GM19467 (cell line): ENCODE measurements around the gene ADAMTS12.
"Not testable (repeated sequence)": the region's sequence is repeated elsewhere in the genome, so short reads cannot be mapped to it uniquely, and the experiment has no call there.

Experiments used
- ATAC-seq: cut with Tn5 transposase; IDR thresholded peaks from one replicate; pipeline ENCODE4 v1.9.1; 2021; ENCODE audit warnings: mild to moderate bottlenecking, moderate library complexity; ENCODE audit not compliant: unreplicated experiment

ADAMTS12 gene

GRCh38 chr5:33538201-33538600 is 353.6 kb downstream of the ADAMTS12 start:
- no peak for ATAC-seq

DNA sequence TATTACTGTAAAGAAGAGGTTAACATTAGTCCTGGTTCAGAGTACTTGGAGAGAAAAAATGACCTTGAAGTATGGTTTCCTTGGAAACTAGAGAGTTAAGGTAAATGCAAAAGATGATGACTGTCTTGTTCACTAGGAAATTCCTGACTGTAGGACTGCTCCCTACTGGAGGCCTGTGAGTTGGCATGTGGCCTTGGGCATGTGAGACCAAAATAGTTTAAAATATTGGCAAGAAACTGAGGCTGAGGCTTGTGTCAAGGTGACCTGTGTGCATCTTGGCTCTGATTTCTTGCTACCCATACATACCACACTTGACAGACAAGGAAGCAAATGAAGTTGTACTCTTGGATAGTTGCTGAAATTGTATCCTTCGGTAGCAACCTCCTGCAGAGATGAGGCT is 354.6 kb downstream of the ADAMTS12 start:
- no peak for ATAC-seq

- ATAC-seq, result no peak
Measured at GRCh38 chr5:33536802-33537201, 355.0 kb downstream of the ADAMTS12 start.

- ATAC-seq, result no peak
Measured at GRCh38 chr5:33531824-33532223, 360.0 kb downstream of the ADAMTS12 start.

GRCh38 chr5:33531037-33531298 is 360.8 kb downstream of the ADAMTS12 start:
- no peak for ATAC-seq

DNA sequence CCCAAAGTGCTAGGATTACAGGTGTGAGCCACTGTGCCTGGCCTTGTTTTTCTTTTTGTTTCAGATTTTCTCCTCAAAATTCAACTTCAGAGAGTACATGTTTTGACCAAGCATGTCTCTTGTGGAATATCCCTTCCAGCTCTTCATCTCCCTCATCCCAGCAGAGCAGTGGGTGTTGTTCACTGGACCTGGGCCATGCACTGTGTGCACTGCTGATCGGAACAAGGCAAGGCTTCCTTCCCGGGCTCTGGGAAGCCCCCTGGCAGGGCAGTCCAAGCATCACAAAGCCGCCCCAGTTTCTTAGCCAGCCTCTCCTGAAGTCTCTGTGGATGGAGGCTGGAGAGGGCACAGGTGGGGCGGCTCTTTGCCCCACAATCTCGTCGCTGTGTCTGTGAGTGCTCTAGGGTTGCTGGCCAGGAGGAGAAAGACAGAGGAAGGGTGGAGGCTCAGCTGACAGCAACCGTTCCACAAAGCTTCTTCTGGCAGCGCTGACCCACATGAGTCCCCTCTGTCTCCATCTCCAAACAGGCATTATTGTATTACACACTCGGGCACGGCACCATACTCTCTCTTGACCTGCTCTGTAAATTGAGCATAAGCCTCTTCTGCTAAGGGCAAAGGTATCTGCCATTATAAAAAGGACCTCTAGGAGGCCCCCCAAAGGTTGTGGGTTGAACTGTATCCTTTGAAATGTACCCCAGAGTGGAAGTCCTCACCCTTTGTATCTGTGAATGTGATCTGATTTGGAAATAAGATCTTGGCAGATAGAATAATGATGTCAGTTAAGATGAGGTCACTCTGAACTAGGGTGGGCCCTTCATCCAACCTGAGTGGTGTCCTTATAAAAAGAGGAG is 361.4 kb downstream of the ADAMTS12 start:
- no peak for ATAC-seq

DNA sequence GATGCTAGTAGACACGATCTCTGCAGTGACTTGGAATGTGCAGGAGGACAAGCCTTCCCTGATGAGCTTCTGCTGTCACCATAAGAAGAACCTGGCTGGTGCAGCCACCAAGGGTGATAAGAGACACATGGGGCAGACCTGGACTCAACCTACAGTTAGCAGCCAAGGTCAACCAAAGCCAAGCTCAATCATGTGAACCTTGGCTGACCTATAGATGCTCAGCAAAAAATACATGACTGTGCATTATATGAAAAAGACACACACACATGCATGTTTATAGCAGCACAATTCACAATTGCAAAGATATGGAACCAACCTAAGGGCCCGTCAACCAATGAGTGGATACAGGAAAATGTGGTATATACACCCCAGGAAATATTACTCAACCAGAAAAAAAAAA is 364.1 kb downstream of the ADAMTS12 start:
- no peak for ATAC-seq

DNA sequence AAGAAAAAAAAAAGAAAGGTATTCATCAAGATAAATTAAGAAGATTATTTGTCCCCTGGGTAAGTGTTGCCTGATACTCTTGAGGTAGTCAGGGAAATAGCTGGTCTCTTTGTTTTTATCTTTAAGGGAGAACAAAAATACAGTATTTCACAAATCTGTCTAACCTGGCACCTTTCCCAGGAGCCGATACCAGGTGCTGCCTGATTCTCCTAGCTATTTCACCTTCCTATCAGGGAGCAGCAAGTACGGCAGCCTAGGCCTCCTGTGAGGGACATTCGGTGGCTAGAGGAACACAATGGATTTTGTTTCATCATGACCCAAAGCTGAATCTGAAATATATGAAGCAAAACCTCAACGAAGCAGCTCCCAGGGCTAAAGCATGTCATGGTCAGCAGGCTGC is 365.0 kb downstream of the ADAMTS12 start:
- no peak for ATAC-seq

DNA sequence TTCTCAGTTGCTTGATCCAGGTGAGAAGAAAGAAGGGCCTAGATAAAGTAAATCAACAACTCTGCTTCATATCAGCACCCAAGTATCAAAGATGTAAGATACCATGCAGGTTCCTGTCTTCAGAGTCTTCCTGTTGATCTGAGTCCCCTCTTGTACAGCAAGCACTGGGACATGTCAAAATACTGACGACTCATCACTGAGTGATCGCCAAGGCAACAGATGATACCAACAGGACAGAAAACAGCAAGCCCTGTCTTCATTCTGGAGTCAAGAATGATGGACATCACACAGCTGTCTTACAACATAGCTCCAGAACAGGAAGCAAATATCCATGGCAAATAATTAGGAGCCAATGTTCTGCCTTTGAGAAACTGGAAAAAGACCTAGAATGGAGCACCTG is 367.3 kb downstream of the ADAMTS12 start:
- ATAC-seq, result no peak

DNA sequence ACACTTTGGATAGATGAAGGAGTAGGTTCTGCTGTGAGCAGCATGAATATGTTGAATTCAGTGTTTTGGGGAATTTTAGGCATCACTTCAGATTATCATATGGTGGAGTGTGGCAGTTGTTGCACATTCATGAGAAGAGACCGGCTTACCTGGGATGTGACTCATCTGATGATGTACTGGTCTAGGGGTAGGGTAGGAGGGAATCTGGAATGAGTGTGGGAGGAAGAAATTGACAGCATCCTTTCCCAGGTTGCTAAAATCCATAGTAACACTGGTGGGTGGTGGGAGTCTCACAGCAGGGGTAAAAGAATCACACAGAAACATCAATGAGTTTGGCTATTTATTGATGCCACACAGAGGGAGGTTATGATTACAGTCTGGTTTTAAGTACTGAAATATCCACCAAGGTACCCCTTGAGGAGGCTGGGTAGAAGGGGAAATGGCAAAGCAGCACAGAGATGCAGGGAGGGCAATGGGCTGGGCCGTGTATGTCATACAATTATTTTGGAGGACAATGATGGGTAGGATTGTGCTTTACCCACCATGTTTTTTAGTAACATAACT is 368.5 kb downstream of the ADAMTS12 start:
- ATAC-seq, result no peak

DNA sequence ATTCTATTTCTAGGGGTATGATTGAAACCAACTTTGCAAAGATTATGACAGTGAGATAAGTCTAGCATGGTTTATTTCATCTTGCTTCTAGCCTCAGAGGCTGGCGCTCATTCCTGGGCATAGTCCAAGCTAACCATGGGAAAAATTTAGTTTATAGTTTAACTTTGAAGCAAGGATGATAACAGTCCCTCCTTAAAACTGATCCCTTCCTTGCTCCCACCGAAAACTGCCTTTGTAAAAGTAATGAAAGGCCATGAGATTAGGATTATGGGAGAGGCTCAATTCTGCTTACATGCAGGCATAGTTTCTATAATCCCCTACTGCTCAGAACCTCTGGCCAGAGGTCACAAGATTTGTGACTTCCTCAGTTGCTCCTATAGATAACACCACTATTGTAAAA is 375.4 kb downstream of the ADAMTS12 start:
- no peak for ATAC-seq

DNA sequence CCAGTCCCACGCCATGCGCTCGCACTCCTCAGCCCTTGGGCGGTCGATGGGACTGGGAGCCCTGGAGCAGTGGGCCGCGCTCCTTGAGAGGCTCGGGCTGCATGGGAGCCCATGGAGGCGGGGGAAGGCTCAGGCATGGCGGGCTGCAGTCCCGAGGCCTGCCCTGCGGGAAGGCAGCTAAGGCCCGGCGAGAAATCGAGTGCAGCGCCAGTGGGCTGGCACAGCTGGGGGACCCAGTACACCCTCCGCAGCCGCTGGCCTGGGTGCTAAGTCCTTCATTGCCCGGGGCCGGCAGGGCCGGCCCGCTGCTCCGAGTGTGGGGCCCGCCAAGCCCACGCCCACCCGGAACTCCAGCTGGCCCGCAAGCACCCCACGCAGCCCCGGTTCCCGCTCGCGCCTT is 376.4 kb downstream of the ADAMTS12 start:
- ATAC-seq, result not testable (repeated sequence)

- ATAC-seq, result no peak
Measured at GRCh38 chr5:33513462-33514185, 378.2 kb downstream of the ADAMTS12 start.

GRCh38 chr5:33509036-33509435 is 382.8 kb downstream of the ADAMTS12 start:
- ATAC-seq, result no peak

- ATAC-seq, result no peak
Measured at GRCh38 chr5:33507426-33507825, 384.4 kb downstream of the ADAMTS12 start.

GRCh38 chr5:33504570-33504969 is 387.2 kb downstream of the ADAMTS12 start:
- ATAC-seq, result no peak

DNA sequence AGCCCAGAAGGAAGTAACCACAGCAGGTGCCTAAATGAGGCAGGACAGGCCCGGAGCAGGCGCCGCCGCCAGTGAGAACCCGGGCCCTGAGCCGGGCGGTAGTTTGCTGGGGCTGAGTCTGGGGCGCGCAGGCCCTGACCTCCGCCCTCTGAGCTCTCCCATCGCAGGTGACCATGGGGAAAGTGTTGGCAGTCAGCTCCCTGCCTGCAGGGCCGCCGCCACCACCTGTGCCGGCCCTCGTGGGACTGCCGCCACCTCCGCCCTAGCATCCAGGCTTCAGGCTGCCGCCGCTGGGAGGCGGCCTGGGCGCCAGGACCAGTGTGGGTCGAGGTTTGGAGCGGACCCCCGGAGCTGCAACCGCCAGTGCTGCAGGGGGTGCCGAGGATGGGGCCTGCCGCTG is 389.9 kb downstream of the ADAMTS12 start:
- ATAC-seq, result no peak

DNA sequence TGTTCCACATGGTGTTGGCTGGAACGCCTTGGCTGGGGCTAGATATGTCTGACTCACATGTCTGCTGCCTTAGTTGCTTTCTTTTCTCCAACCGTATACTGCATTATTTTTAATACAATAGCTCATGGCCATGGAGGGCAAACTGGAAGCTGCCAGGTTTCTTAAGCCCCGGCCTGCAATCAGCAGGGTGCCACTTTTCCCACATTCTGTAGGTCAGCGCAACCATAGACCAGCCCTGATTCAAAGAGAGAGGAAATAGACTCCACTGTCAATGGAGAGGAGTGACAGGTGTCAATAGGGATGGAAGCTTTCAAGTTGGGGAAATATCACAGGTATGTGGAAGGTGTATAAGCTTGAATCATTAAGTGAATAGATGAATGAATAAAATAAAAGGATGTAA is 390.5 kb downstream of the ADAMTS12 start:
- ATAC-seq, result no peak

DNA sequence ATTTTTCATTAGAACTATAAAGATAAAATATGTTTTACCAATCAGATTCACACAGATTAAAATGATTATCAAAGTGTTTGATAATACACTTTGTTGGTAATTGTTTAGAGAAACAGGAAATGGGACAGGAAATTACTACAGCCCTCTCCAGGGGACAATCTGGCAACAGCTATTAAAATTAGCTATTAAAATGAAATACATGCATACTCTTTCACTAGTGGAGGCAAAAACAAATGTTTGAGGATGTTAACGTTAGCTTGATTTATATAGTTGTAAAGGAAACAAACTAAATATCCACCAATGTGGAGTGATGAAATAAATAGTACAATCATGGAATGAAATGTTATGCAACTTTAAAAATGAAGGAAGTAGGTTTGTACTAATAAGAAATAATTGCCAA is 397.3 kb downstream of the ADAMTS12 start:
- ATAC-seq, result no peak

DNA sequence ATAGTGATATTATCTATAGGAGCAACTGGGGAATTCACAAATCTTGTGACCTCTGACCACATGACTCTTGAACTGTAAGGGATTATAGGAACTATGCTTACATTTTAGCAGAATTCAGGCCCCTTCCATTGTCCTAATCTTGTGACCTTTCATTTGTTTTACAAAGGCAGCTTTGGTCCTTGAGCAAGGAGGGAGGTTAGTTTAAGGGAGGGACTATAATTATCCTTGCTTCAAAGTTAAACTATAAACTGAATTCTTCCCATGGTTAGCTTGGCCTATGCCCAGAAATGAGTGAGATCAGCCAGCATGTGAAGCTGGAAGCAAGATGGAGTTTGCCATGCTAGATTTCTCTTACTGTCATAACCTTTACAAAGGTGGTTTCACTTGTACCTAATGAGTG is 399.8 kb downstream of the ADAMTS12 start:
- ATAC-seq, result no peak

DNA sequence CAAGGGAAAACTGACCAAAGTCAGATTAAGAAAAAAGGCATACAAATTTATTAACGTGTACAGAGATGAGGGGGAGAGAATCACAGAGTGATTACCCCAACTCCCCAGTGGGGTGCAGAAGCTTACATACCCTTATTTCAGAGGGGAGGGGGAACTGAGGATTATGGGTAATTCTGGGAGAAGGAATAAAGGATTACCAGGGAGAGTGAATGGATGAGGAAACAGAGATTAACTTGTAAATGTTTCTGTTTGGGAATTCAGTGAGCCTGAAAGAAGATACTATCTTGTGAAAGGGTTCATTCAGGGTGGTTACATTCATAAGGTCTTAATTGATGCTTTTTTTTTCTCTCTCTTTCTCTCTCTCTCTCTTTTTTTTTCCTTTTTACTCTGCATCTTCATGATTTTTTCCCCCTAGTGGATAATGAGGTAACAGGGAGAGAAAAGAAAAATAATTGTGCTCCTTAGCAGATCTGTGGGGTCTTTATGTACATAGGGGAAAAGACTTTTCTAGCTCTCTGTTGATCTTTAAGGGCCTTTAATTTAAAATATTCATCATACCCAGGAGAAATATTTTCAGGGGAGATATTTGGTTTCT is 401.6 kb downstream of the ADAMTS12 start:
- ATAC-seq, result no peak
